ENCODE results near the gene FOXB2.
A peak's percentile ranks its signal among the peaks of the same experiment; 100 is the strongest.
"Not testable (repeated sequence)": the region's sequence is repeated elsewhere in the genome, so short reads cannot be mapped to it uniquely, and the experiment has no call there.

The FOXB2 gene

DNA sequence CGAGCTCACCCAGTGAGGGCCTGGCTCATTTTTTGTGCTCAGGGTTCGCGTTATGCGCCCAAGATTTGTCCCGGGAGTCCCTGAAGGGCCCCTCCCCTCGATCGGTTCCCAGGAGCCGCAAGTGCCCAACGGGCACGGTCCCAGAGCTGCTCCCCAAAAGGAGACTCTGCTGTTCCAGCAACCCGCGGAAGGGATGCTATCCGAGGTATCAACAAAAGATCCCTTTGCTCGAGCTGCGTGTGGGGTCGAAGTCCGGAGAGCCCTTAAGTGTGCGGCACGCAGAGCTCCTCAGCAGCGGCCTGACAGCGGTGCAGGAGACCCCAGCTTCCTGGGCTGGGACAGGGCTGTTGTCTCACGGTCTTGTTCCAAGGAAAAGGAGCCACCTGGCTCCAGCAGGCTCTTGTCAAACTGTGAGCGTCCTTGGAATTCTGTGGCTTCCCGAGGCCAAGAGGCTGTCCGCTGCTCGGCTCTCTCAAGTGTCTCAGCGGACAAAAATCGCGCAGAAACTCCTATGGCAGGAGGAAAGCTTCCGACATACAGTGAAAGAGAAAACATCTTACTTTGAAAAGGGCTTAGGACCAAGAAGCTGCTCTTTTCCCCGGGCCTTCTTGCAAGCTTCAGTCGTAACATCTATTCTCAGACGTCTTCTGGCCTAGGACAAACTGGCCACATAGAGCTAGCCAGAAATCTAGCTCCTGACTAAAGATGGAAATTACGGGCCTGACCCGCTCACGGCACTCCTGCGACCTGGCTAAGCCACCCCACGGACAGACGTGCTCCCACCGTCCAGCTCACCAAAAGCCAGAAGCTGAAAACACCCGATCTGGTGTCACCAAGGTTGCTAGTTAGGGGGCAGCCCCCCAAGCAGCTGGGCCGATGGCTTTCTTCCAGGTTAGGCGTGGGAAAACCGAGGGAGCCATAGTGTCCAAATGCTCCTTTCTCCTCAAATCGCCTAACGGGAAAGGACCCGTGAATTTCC, 2.6 kb upstream of the FOXB2 start:
- peak; percentile 25 for DNase-seq

DNA sequence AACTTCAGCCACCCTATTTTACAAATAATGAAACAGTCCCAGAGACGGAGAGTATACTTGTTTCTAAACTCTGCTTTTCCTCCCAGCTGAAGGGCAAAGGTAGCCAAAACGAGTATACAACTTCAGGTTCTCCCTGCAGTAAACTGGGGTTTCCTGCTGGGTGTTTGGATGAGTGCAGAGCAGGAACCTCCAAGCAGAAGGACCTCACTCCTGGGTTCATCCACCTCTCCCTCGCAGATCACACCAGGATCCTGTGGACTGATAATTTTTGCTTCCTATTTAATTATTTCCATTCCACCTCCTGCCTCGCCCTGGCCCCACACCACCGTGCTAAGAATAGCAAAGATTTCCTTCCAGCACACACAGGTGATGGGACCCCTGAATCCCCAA, 2.0 kb upstream of the FOXB2 start:
- DNase-seq, result peak; percentile 14

DNA sequence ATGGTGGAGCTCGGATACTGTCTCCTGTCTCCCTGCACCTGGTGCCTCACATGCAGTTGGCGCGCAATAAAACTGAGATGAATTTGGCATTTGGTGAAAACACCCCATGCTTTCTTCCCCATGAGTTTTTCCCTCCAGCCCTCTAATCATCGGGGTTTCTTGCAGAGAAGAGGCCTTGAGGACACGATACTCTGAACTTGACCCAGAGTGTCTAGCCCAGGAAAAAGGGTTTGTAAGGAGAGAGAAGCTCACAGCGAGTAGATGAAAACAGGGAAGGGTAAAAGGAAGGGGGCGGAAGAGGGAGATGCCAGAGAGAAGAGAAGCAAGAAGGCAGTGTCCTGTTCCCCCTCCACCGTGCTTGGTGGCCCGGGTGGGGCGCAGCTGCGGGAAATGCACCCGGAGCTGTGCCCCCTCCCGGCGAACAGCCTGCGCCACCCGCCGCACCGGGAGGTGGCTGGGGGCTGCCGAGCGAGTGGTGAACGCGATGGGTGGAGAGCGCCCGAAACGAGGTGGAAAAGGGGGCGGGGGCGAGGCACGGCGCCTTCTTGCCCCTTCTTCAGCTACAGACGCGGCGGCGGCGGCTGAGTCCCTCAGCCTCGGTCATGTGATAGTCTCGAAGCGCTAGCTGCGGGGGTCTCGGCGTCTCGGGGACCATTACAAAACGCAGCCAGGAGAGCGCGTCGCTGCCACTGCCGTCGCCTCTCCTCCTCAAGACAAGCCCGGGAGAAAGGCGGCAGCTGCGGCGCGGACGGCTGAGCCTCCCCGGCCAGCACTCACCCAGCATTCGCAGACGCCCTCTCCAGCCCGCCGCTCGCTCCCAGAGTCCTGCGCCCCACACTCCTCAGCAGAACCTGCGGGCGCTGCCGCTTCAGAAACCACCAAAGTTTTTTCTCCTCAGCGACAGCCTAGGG, 1.1 kb upstream of the FOXB2 start:
- peak; percentile 17 for DNase-seq

DNA sequence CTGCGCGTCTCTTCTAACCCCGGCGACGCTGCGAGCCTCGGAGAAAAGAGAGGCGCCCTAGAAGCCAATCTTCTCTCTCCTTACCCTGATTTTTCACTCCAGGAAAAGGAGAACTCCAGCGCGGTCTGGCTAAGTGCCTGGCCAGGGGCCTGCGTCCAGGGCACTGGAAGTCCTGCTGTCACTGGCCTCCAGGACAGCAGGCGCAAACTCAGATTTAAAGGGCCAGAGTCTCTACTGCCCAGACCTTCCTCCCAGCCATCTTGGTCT, 553 bp upstream of the FOXB2 start:
- no peak for DNase-seq

DNA sequence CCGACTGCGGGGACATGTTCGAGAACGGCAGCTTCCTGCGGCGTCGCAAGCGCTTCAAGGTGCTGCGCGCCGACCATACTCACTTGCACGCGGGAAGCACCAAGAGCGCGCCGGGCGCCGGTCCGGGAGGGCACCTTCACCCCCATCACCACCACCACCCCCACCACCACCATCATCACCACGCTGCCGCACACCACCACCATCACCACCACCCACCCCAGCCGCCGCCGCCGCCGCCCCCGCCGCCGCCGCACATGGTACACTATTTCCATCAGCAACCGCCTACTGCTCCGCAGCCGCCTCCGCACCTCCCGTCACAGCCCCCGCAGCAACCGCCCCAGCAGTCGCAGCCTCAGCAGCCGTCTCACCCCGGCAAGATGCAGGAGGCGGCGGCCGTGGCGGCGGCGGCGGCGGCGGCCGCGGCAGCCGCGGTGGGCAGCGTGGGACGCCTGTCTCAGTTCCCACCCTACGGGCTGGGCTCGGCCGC, 514 bp downstream of the FOXB2 start:
- no peak for DNase-seq

DNA sequence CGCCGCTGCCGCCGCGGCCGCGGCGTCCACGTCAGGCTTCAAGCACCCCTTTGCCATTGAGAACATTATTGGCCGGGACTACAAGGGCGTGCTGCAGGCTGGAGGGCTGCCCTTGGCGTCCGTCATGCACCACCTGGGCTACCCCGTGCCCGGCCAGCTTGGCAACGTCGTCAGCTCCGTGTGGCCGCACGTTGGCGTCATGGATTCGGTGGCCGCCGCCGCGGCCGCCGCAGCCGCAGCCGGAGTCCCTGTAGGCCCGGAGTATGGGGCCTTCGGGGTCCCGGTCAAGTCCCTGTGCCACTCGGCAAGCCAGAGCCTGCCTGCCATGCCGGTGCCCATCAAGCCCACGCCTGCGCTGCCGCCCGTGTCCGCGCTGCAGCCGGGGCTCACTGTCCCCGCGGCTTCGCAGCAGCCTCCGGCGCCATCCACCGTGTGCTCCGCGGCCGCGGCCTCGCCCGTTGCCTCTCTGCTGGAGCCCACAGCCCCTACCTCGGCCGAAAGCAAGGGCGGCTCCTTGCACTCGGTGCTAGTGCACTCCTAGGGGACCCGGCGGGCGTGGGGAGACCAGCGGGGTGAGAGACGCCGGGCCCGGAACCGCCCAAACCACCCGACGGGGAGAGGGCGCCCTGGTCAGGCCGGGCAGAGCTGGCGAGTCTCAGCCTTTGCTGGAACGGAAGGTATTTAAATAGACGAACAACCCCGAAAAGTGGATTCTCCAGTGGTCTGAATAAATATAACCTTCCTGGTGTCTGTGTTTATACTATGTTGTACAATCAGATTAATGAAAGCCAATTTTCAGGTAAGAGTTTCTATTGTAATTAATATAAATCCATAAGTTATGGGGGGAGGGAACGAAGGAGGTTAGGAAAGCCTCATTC, 1.2 kb downstream of the FOXB2 start:
- DNase-seq, result peak; percentile 15

DNA sequence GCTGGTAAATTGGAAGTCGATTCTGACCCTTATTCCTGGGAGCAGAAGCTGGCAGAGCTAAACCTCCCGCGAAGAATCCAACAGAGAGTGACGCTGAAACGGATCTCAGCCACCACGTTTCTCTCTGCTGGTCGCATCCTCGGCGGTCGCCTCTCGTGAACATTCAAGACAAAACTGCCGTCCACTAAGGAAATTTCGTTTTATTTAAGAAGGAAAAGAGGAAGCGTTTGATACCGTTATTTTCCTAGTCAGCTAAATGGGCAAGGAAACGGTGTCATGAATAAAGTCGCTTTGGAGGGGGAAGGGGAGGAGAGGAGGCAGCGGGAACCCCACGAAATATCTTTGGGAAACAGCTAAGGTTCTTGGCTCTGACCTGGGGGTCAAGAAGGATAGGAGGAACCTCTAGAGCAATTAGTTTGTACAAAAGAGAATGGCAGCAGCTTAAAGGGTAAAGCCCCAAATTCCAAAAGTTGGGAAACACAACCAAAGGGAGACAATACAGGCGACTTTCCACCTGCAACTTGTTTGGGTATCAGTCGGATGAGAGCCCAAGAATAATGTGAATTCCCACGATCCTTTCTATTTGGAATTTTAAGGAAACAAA, 1.9 kb downstream of the FOXB2 start:
- DNase-seq, result no peak

DNA sequence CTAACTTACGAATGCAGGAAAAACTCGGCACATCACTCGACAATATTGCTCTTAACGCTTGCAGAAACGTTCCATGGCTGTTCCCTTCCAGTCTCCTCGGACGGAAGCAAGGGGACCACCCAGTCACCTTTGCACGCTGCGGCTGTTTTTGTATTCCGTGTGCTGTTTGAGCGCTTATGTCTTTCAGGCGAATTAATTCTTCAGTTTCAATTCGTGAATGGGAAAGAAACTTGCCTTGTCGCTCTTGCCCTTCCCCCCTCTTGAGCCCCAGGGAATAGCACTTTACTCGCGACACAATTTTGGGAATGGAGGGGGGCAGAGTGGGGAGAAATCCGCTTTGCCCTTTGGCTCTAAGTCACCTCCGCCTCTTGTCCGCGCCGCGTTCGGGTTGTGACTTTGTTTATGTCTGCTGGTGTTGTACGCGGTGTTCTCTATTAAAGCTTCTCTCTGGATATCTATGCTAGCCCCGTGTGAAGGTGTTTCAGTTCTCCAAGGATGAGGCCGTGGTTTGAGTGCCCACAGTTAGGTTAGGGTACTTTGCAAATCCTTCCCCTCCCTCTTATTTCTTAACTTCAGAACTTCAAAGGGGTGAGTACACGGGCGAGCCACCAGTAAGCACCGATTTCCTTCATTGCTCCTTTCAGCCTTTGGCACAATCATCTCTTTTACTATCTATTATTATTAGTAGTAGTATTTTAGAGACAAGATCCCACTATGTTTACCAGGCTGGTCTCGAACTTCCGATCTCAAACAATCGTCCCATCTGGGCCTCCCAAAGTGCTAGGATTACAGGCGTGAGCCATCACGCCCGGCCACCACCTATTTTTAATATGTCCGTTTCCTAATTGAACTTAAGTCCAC, 2.7 kb downstream of the FOXB2 start:
- no peak for DNase-seq

DNA sequence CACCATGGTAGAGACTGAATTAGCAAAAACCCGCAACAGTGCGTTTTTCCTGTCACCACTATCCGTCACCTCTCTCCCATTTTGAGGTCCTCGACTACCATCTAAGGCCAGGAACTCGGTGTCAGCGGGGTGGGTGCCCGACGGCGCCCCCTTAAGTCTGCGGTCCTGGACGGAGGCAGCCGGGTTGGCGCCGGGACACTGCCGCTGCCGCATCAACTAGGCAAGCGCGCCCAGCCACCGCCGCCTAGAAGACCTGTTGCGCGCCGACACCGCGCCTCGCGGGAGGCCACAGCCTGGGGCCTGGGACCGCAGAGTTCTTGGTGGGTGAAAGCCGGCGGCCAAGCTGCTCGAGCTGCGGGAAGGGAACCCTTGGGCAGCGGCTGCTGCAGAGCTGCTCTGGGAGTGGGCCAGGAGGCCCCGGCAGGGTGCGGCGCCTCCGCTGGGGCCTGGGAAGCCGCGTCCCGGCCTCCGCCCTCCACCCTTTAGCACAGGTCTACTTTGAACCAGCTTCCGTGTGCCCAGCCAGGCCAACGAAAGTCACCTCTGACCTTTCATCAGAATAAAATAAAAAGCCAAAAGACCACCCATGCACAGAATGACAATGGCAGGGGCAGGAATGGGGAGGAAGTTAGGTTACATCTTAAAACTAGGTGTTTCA, 3.5 kb downstream of the FOXB2 start:
- DNase-seq, result no peak

DNA sequence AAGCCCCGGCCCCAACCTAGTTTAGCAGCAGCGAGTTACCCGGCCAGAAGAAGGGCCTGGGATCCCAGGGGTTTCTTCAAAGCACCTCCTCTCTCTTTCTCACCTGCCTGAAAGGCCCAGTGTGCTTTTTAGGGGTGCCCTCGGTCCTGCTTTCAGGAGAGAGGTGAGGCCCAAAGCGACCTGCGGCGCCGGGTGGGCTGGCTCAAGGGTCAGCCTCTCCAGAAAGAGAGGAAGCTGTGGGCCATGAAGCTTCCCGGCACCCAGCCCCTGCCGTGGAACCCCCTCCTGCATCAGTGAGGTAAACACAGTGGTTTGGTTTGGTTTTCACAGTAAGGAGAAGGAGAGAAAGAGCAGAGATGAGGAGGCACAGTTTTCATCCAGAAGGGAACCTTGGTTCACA, 4.3 kb downstream of the FOXB2 start:
- no peak for DNase-seq

DNA sequence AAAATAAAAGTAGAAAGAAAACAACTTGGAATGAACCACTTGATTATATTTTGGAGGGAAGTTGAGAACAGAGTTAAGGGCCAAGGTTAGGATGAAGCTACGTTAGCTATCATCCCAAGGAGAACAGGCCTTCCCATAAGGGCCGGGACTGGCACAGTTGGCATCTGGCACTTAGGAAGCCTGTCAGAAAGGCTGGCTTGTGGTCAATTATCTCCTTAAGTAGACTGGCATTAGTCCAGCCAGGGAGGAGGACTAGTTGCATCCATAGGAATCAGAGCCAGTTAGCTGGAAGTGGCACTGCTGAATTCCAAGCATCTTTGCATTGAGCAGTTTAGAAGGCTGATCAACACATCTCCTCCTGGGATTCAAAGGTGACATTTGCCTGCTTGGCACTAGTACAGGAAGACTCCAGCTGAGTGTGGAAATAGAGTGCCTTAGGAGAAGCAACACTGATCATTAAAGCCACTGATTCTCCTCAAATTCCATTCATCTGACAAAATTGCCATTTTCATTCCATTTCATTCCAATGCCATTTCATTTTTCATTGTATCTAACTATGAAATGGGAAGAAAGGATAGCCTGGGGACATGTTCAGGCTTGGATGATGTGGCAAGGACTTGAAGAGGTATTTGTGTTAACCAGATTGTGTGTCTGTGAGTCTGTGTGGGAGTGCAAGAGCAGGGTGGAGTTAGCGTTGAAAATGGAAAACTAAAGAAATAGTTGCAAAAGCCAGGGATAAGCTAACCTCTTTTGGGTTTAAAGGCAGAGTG, 5.5 kb downstream of the FOXB2 start:
- no peak for DNase-seq

DNA sequence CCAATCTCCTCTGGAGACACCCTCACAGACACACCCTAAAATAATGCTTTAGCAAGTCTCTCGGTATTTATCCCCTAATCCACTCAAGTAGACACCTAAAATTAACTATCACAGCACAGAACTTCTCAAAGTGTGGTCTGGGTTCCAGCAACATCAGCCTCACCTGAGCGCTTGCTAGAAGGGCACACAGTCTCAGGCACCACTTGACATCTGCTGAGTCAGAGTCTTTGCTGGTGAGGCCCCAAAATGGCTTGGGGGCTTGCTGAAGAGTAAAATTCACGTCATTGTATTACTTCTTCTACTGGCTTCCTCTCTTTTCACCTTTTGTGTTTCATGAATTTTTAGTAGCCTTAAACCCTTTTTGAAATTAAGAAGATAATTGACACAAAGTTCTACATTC, 9.0 kb downstream of the FOXB2 start:
- DNase-seq, result no peak

DNA sequence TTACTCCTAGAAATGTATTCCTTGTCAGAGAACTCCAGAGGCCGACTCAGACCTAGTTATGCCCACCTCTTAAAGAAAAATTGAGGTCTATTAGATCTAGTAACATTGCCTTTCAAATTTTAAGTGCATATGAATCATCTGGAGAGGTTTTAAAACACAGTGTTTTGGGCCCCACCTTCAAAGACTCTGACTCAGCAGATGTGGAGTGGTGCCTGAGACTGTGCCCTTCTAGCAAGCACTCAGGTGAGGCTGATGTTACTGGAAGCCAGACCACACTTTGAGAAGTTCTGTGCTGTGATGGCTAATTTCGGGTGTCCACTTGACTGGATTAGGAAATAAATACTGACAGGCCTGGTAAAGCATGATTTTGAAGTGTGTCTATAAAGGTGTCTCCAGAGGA, 10.6 kb downstream of the FOXB2 start:
- DNase-seq, result no peak

DNA sequence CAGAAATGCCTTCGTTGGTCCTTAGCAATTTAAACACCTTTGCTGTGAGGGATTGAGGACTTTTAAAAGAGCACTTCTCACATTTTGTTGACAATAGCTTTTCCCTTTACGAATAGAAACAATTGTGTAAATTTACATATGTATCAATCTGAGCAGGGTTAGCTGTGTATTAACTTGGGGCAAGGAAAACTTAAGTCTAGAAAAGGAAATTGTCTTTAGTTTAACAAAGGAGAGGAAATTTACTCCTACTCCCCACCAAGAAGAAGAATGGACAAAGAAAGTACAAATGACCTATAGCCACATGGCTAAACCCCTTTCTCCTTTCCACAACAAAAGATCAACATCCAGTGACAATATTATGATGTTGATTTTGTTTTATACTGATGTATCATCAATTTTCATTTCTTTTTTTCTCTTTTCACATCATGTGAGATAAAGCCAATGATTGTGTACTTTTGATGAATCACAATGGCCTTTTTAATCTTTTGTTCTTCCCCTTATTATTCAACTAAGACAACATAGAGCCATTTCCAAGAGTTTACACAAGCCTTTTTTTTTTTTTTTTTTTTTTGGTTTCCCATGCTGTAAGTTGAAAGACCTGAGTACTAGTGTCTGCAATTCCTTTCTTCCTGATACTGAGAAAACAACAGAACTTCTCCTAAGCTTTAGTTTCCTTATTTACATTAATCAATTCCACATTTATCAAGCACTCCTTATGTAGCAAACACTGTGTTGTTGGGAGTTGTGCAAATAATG, 19.0 kb downstream of the FOXB2 start:
- no peak for DNase-seq

DNA sequence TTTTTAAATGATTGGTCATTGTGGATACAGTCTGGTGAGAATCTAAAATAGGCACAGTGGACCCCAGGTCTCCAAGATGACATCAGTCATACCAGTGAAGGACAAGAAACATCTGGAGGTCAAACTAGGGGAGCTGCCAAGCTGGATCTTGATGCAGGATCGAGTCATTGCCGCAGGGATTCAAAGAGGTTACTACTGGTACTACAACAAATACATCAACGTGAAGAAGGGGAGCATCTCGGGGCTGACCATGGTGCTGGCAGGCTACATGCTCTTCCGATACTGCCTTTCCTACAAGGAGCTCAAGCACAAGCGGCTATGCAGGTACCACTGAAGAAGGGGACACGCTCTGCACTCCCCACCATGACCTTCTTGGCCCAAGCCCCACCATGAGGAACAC, 20.9 kb downstream of the FOXB2 start:
- no peak for DNase-seq

DNA sequence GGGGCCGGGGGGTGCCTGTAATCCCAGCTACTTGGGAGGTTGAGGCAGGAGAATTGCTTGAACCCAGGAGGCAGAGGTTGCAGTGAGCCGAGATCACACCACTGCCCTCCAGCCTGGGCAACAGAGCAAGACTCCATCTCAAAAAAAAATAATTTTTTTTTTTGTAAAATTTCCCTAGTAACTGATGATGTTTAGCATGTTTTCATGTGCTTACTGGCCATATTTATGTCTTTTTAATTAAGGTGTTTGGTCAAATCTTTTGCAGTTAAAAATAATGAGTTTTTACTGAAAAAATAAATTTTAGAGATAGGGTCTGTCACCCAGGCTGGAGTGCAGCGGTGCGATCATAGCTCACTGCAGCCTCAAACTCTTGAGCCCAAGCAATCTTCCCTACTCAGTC, 24.3 kb downstream of the FOXB2 start:
- not testable (repeated sequence) for DNase-seq

DNA sequence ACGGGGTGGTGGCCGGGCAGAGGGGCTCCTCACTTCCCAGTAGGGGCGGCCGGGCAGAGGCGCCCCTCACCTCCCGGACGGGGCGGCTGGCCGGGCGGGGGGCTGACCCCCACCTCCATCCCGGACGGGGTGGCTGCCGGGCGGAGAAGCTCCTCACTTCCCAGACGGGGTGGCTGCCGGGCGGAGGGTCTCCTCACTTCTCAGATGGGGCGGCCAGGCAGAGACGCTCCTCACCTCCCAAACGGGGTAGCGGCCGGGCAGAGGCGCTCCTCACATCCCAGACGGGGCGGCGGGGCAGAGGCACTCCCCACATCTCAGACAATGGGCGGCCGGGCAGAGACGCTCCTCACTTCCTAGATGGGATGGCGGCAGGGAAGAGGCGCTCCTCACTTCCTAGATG, 41.2 kb downstream of the FOXB2 start:
- not testable (repeated sequence) for DNase-seq

DNA sequence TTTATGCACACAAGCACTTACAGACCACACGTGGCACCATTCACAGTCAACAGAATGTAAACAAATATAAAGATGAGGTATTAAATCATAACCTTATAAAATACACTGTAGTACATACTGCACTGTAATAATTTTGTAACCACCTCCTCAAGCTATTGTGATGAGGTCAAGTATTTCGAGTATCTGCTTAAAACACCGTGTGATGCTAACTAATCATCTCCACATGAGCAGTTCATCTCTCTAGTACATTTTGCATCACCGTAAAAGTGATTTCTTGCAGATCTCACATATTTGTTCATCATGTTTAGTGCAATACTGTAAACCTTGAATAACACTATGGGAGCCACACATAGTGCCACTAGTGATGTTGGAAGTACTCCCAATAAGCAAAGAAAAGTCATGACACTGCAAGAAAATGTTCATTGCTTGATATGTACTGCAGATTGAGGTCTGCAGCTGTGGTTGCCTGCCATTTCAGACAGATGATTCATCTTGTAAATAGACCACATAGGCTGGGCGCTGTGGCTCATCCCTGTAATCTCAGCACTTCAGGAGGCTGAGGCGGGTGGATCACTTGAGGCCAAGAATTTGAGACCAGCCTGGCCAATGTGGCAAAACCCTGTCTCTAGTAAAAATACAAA, 44.3 kb downstream of the FOXB2 start:
- DNase-seq, result no peak

DNA sequence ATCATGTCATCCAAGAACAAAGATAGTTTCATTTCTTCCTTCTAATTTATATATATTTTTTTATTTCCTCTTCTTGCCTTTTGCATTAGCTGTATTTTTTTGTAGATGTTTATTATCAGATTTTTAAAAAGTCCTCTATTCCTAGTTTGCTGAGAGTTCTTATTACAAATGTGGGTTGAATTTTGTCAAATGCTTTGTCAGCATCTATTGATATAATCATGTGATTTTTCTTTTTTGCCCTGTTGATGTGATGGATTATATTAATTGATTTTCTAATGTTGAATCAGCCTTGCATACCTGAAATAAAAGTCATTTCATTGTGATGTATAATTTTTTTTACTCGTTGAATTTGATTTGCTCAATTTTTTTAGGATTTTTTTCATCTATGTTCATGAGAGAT, 46.9 kb downstream of the FOXB2 start:
- DNase-seq, result no peak

Data from 8988T (cell line).